K562 (cell line): ENCODE results near the gene AUNIP. TPM values are rescaled to one million over a fixed set of nuclear protein-coding genes. Genes with fewer than 3 reads are reported as not detected.

Experiments used
- ATAC-seq: fragments of 200-7000 bp; cut with Tn5 transposase; 3 replicates; pipeline ENCODE4 v1.9.1; 2020; ENCODE audit warnings: moderate library complexity
- BruUV-seq: library from RNA; stranded (reverse); fragments of 400-500 nt; replicated peaks from 2 replicates; lab custom pipeline; 2021; lab: Mats Ljungman, UMichigan
- CTCF ChIA-PET: fragments of 300-600 bp; formaldehyde crosslinking; extraction: SDS; loops from one replicate; lab custom pipeline; 2021; ENCODE audit warnings: low intra/inter-chr PET ratio; lab: Yijun Ruan, JAX
- POLR2A ChIA-PET: fragments of 300-600, 350-650 bp; sonication (Branson Sonifier 250); formaldehyde crosslinking; extraction: SDS; loops from one replicate; lab custom pipeline; 2021; ENCODE audit warnings: antibody characterized with exemption, inconsistent platforms; lab: Yijun Ruan, JAX
- DNase-seq, 4 experiments: peaks; one replicate each; pipeline versions ENCODE4 v3.0.0 to v3.0.0-alpha.2; 2011 to 2018; ENCODE audit warnings: low spot score in 3 of 4, mixed read lengths in 3 of 4; ENCODE audit errors: extremely low read depth in 1 of 4
- FAIRE-seq: peaks from 2 replicates; lab custom pipeline; 2011; peaks lifted over from hg19 to GRCh38; lab: Jason Lieb, UNC
- H2AFZ ChIP-seq: 2 replicates; pipeline ENCODE4 v1.6.0; 2011; ENCODE audit warnings: low read depth, low read length, control low read depth, inconsistent platforms
- H3K27ac ChIP-seq: fragments of 200-600 bp; 3 replicates; pipeline ENCODE4 v1.8.0; 2011; ENCODE audit warnings: low read depth, mild to moderate bottlenecking, control low read depth, inconsistent platforms, low read length, moderate library complexity, mixed read lengths; ENCODE audit errors: extremely low read depth
- H3K27me3 ChIP-seq, 2 experiments: fragments of 300-600 bp in 1 of 2; 2 replicates in 1 of 2; 3 replicates in 1 of 2; pipeline versions ENCODE4 v1.6.0 to v1.8.0; 2011; ENCODE audit warnings: inconsistent platforms in 2 of 2, low read length in 2 of 2, mild to moderate bottlenecking in 1 of 2, mixed read lengths in 1 of 2, moderate library complexity in 1 of 2; ENCODE audit not compliant: control insufficient read depth in 2 of 2, insufficient read depth in 2 of 2
- H3K36me3 ChIP-seq: fragments of 300-600 bp; 3 replicates; pipeline ENCODE4 v1.8.0; 2011; ENCODE audit warnings: mild to moderate bottlenecking, low read length, inconsistent platforms; ENCODE audit not compliant: control insufficient read depth, insufficient read depth
- H3K4me1 ChIP-seq, 2 experiments: fragments of 200-600 bp in 1 of 2; replicated peaks in 1 of 2; 2 replicates in 1 of 2; 3 replicates in 1 of 2; pipeline versions ENCODE4 v1.5.1 to v1.8.0; 2011; ENCODE audit warnings: inconsistent platforms in 2 of 2, low read length in 2 of 2, mild to moderate bottlenecking in 1 of 2, mixed read lengths in 1 of 2, moderate library complexity in 1 of 2; ENCODE audit not compliant: control insufficient read depth in 2 of 2, insufficient read depth in 2 of 2
- H3K4me2 ChIP-seq: 2 replicates; pipeline ENCODE4 v1.6.1; 2011; ENCODE audit warnings: low read length, control low read depth, inconsistent platforms, mixed read lengths; ENCODE audit not compliant: insufficient read depth
- H3K4me3 ChIP-seq: fragments of 200-600 bp; sonication (generic), shearing (Covaris generic); 2 replicates; pipeline ENCODE4 v1.5.1; 2016; ENCODE audit warnings: control low read depth, inconsistent platforms
- H3K79me2 ChIP-seq: fragments of 200-600 bp; 3 replicates; pipeline ENCODE4 v1.8.0; 2011; ENCODE audit warnings: low read length, inconsistent platforms; ENCODE audit not compliant: control insufficient read depth, insufficient read depth
- H3K9ac ChIP-seq, 2 experiments: 2 replicates each; pipeline versions ENCODE4 v1.6.0 to v1.6.1; 2011; ENCODE audit warnings: low read depth in 2 of 2, low read length in 2 of 2, control low read depth in 1 of 2, inconsistent platforms in 1 of 2, mild to moderate bottlenecking in 1 of 2, mixed read lengths in 1 of 2; ENCODE audit not compliant: insufficient read depth in 1 of 2
- H3K9me1 ChIP-seq: one replicate; pipeline ENCODE4 v1.6.0; 2011; ENCODE audit warnings: inconsistent platforms, mild to moderate bottlenecking, low read length, moderate library complexity; ENCODE audit not compliant: control insufficient read depth, insufficient read depth
- H3K9me3 ChIP-seq: replicated peaks from 2 replicates; pipeline ENCODE4 v1.5.1; 2011; ENCODE audit warnings: low read depth, low read length, inconsistent platforms; ENCODE audit not compliant: control insufficient read depth, insufficient read depth
- H4K20me1 ChIP-seq: replicated peaks from 2 replicates; pipeline ENCODE4 v1.6.1; 2011; ENCODE audit warnings: low read length, inconsistent platforms, mixed read lengths; ENCODE audit not compliant: control insufficient read depth, insufficient read depth
- HNRNPH1 ChIP-seq: fragments of 200-400 bp; formaldehyde crosslinking; optimal IDR thresholded peaks from 2 replicates; pipeline ENCODE3; 2017; ENCODE audit warnings: low read depth, mild to moderate bottlenecking, low read length, moderate library complexity
- whole genome bisulfite sequencing: fragments of 100-300 bp; shearing (Covaris generic); methylation state at CpG from one replicate; pipeline ENCODE4 v1.1.6; 2016; ENCODE audit warnings: low coverage, mixed read lengths; ENCODE audit not compliant: insufficient coverage; ENCODE audit errors: missing lambda C conversion rate; 5-methylcytosine and 5-hydroxymethylcytosine counted together
- in situ Hi-C: fragments of 300-500 bp; cut with MboI; formaldehyde crosslinking; loops from 4 replicates; pipeline ENCODE4 v1.15.0; 2018; ENCODE audit warnings: inconsistent platforms, mixed read lengths
- intact Hi-C: fragments of 100-400 bp; cut with micrococcal nuclease; formaldehyde crosslinking; loops from 2 replicates; pipeline ENCODE4 v1.14.2; 2022
- polyA plus RNA-seq, 8 experiments: library from polyadenylated mRNA; depleted of rRNA in 4 of 8; stranded (reverse) in 5 of 8; unstranded in 3 of 8; fragments of >200 nt; fragmentation: Nextera tagmentation in 2 of 8; fragmentation: Illumina TruSeq in 1 of 8; extraction: Ambion mirVana in 2 of 8; extraction: Trizol in 1 of 8; gene quantifications; 2 replicates each; pipeline versions ENCODE4 v1.2.1 to v1.2.3, GENCODE V29; 2011 to 2014; ENCODE audit warnings: inconsistent platforms in 1 of 8, missing spikeins in 1 of 8
- total RNA-seq, 7 experiments: library from RNA; depleted of rRNA in 6 of 7; stranded (reverse); fragments of >200 nt in 6 of 7; fragmentation: Illumina TruSeq in 2 of 7; extraction: Trizol in 2 of 7; gene quantifications; 2 replicates each; pipeline versions ENCODE4 v1.2.1 to v1.2.3, GENCODE V29; 2011 to 2021; ENCODE audit warnings: low replicate concordance in 1 of 7
- TF ChIP-seq, protein P1 (sequence below): fragments of 450-650 bp; IDR thresholded peaks from 2 replicates; pipeline ENCODE4 v1.6.1; 2016
- TF ChIP-seq, protein P2 (sequence below), 2 experiments: fragments of 450-650 bp in 1 of 2; IDR thresholded peaks; 2 replicates each; pipeline ENCODE4 v1.6.1; 2011 to 2017; ENCODE audit warnings: low read depth in 2 of 2, antibody characterized with exemption in 1 of 2, borderline replicate concordance in 1 of 2, low read length in 1 of 2, mild to moderate bottlenecking in 1 of 2, mixed read lengths in 1 of 2; ENCODE audit not compliant: control insufficient read depth in 1 of 2

AUNIP gene
- total and polyA plus RNA-seq, 9 of the 15 experiments (the other 6 are each of a cell fraction or from before 2014, with no cell fraction given) = 12.1 to 53.8 (median 47.1) TPM

DNA sequence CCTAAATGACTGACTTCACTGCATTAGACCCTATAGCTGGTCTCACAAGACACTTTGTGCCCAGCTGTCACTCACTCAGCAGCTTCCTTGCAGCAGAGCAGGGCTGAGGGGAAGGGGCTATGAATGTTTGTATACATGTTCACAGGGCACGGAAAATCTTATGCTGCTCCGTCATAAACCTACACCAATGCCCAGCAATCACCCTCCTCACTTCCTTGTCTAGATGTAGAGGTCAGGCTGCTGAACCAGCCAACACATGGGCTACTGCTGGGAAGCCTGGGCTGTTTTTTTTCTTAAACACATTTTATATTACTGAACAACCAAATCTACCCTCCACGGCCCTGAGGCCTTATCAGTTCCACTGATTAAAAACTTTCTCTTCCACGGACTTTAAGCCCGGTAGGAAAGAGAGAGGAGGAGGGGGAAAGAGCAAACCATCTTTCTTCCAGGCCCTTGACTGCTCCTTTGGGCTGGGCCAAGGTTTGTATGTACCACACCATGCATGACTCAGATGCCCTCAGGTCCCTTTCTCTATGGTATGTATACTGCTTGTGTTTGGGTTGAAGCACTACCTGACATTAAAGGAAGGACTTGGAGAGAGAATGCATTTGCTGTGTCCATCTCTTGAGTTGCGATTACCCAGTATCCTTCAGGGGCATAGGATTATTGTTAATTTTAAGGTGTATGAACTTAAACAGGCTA lies 26.8 kb downstream of the AUNIP start:
- no peak for TF ChIP-seq HNRNPH1
- TF ChIP-seq, protein P1, sequence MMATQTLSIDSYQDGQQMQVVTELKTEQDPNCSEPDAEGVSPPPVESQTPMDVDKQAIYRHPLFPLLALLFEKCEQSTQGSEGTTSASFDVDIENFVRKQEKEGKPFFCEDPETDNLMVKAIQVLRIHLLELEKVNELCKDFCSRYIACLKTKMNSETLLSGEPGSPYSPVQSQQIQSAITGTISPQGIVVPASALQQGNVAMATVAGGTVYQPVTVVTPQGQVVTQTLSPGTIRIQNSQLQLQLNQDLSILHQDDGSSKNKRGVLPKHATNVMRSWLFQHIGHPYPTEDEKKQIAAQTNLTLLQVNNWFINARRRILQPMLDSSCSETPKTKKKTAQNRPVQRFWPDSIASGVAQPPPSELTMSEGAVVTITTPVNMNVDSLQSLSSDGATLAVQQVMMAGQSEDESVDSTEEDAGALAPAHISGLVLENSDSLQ = peak; percentile 77
- TF ChIP-seq, protein P2, sequence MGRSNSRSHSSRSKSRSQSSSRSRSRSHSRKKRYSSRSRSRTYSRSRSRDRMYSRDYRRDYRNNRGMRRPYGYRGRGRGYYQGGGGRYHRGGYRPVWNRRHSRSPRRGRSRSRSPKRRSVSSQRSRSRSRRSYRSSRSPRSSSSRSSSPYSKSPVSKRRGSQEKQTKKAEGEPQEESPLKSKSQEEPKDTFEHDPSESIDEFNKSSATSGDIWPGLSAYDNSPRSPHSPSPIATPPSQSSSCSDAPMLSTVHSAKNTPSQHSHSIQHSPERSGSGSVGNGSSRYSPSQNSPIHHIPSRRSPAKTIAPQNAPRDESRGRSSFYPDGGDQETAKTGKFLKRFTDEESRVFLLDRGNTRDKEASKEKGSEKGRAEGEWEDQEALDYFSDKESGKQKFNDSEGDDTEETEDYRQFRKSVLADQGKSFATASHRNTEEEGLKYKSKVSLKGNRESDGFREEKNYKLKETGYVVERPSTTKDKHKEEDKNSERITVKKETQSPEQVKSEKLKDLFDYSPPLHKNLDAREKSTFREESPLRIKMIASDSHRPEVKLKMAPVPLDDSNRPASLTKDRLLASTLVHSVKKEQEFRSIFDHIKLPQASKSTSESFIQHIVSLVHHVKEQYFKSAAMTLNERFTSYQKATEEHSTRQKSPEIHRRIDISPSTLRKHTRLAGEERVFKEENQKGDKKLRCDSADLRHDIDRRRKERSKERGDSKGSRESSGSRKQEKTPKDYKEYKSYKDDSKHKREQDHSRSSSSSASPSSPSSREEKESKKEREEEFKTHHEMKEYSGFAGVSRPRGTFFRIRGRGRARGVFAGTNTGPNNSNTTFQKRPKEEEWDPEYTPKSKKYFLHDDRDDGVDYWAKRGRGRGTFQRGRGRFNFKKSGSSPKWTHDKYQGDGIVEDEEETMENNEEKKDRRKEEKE (IDR thresholded peaks at IDR 0.05; ENCODE audit: borderline replicate concordance in 1 of 2, control insufficient read depth in 1 of 2, low read depth in 2 of 2, low read length in 1 of 2) = no peak
- 0 out of 2 replicates have a peak overlapping the region, but pooled peaks have one; percentile 5 for H3K4me2 ChIP-seq
- H4K20me1 ChIP-seq = peaks cover 12% of the 10 kb centered on the region; the same call in 1 of the 2 replicates
- H3K9ac ChIP-seq = peak overlapping the region in 1 of 2 experiments; percentile 15; a peak in 1 of 4 replicates
- H3K36me3 ChIP-seq = peaks cover 99% of the 10 kb centered on the region
- FAIRE-seq (no peak), ATAC-seq (peak; percentile 15; the same call in 2 of the 3 replicates), DNase-seq (no peak)
- in situ Hi-C loops = no loop called here
- BruUV-seq = TSS peak; percentile 40
- 48% methylated on average over 6 of the region's 6 CpGs for WGBS
- no peak overlapping the region for H3K4me3 ChIP-seq
- CTCF ChIA-PET = no interaction called here
- H3K27ac ChIP-seq = peak overlapping the region; percentile 31; the same call in 1 of the 3 replicates
- no peaks in the 10 kb centered on the region for H3K9me3 ChIP-seq
- intact Hi-C loops = no loop called here
- no peaks in the 10 kb centered on the region for H3K27me3 ChIP-seq
- POLR2A ChIA-PET = interaction anchor here (0.6 to 11.2 kb wide), 10 partner anchors 11 to 626 kb away, joined by 3 to 108 read pairs (median 4); partner anchors contain the start of genes MTFR1L and PAQR7
- H3K79me2 ChIP-seq = peaks cover 48% of the 10 kb centered on the region
- H3K9me1 ChIP-seq = no peaks in the 10 kb centered on the region
- peaks cover 10 to 25% of the 10 kb centered on the region in 2 experiments; a peak in 4 of 5 replicates for H3K4me1 ChIP-seq
- H2AFZ ChIP-seq = no peak overlapping the region
